Ishikawa (cell line): ENCODE measurements around the gene TRIO.

Experiments
- CEBPB ChIP-seq: IDR thresholded peaks from 2 replicates; pipeline ENCODE4 v1.6.1; 2012
- CREB1 ChIP-seq: IDR thresholded peaks from 2 replicates; pipeline ENCODE4 v1.6.1; 2012; ENCODE audit warnings: low read depth
- EGR1 ChIP-seq: IDR thresholded peaks from 2 replicates; pipeline ENCODE4 v1.6.1; 2012
- EP300 ChIP-seq: IDR thresholded peaks from 2 replicates; pipeline ENCODE4 v1.6.1; 2012; ENCODE audit warnings: borderline replicate concordance
- FOXM1 ChIP-seq: IDR thresholded peaks from 2 replicates; pipeline ENCODE4 v1.6.1; 2012; ENCODE audit warnings: low read depth, borderline replicate concordance
- NFIC ChIP-seq: IDR thresholded peaks from 2 replicates; pipeline ENCODE4 v1.6.1; 2012
- RAD21 ChIP-seq: IDR thresholded peaks from 2 replicates; pipeline ENCODE4 v1.6.1; 2012; ENCODE audit warnings: low read depth
- TAF1 ChIP-seq: IDR thresholded peaks from 2 replicates; pipeline ENCODE4 v1.6.1; 2012; ENCODE audit warnings: low read depth, mild to moderate bottlenecking
- TCF12 ChIP-seq: IDR thresholded peaks from 2 replicates; pipeline ENCODE4 v1.6.1; 2012; ENCODE audit warnings: low read depth
- TEAD4 ChIP-seq: IDR thresholded peaks from 2 replicates; pipeline ENCODE4 v1.6.1; 2012
- YY1 ChIP-seq: IDR thresholded peaks from 2 replicates; pipeline ENCODE4 v1.6.1; 2012; ENCODE audit warnings: low read depth
- ZBTB7A ChIP-seq: IDR thresholded peaks from 2 replicates; pipeline ENCODE4 v1.6.1; 2012; ENCODE audit warnings: low read depth
- TF ChIP-seq, protein P1 (sequence below): IDR thresholded peaks from 2 replicates; pipeline ENCODE4 v1.6.1; 2012; ENCODE audit warnings: low read depth, mild to moderate bottlenecking
- TF ChIP-seq, protein P2 (sequence below): IDR thresholded peaks from 2 replicates; pipeline ENCODE4 v1.6.1; 2012
- TF ChIP-seq, protein P3 (sequence below): IDR thresholded peaks from 2 replicates; pipeline ENCODE4 v1.6.1; 2012

TRIO gene

DNA sequence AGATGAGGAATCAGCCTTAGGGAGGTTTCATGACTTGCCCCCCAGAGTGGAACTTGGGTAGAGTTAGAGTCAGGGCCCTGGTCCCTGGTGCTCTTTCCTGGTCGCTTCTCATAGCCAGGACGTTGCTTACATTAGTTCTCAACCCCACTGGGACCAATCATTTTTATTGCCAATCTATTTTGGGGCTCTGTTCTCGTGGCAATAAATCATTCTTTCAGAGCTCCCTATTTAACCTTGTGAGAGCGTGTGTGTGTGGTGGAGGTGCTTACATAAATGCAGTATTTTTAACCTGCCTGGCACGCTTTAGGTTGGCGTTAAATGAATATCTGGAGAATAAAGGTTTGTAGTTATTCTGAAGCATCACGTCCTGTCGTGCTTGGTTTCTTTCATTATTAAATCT lies 4.1 kb downstream of the TRIO start:
- TF ChIP-seq CEBPB (no peak), NFIC (no peak), TCF12 (no peak), CREB1 (no peak), YY1 (no peak), ZBTB7A (no peak), RAD21 (no peak), FOXM1 (no peak), TAF1 (no peak), EP300 (no peak), EGR1 (no peak), TEAD4 (no peak)
- TF ChIP-seq, protein P1, sequence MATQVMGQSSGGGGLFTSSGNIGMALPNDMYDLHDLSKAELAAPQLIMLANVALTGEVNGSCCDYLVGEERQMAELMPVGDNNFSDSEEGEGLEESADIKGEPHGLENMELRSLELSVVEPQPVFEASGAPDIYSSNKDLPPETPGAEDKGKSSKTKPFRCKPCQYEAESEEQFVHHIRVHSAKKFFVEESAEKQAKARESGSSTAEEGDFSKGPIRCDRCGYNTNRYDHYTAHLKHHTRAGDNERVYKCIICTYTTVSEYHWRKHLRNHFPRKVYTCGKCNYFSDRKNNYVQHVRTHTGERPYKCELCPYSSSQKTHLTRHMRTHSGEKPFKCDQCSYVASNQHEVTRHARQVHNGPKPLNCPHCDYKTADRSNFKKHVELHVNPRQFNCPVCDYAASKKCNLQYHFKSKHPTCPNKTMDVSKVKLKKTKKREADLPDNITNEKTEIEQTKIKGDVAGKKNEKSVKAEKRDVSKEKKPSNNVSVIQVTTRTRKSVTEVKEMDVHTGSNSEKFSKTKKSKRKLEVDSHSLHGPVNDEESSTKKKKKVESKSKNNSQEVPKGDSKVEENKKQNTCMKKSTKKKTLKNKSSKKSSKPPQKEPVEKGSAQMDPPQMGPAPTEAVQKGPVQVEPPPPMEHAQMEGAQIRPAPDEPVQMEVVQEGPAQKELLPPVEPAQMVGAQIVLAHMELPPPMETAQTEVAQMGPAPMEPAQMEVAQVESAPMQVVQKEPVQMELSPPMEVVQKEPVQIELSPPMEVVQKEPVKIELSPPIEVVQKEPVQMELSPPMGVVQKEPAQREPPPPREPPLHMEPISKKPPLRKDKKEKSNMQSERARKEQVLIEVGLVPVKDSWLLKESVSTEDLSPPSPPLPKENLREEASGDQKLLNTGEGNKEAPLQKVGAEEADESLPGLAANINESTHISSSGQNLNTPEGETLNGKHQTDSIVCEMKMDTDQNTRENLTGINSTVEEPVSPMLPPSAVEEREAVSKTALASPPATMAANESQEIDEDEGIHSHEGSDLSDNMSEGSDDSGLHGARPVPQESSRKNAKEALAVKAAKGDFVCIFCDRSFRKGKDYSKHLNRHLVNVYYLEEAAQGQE: no peak
- TF ChIP-seq, protein P2, sequence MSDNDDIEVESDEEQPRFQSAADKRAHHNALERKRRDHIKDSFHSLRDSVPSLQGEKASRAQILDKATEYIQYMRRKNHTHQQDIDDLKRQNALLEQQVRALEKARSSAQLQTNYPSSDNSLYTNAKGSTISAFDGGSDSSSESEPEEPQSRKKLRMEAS: no peak
- TF ChIP-seq, protein P3, sequence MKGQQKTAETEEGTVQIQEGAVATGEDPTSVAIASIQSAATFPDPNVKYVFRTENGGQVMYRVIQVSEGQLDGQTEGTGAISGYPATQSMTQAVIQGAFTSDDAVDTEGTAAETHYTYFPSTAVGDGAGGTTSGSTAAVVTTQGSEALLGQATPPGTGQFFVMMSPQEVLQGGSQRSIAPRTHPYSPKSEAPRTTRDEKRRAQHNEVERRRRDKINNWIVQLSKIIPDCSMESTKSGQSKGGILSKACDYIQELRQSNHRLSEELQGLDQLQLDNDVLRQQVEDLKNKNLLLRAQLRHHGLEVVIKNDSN: no peak

GRCh38 chr5:14148483-14148882 lies 5.3 kb downstream of the TRIO start:
- TF ChIP-seq EP300 (no peak), TEAD4 (no peak), TAF1 (no peak), YY1 (no peak), CREB1 (no peak), ZBTB7A (no peak), FOXM1 (no peak), TCF12 (no peak), RAD21 (no peak), NFIC (no peak)
- TF ChIP-seq, protein P1: no peak
- TF ChIP-seq, protein P3: no peak
- TF ChIP-seq, protein P2: no peak

DNA sequence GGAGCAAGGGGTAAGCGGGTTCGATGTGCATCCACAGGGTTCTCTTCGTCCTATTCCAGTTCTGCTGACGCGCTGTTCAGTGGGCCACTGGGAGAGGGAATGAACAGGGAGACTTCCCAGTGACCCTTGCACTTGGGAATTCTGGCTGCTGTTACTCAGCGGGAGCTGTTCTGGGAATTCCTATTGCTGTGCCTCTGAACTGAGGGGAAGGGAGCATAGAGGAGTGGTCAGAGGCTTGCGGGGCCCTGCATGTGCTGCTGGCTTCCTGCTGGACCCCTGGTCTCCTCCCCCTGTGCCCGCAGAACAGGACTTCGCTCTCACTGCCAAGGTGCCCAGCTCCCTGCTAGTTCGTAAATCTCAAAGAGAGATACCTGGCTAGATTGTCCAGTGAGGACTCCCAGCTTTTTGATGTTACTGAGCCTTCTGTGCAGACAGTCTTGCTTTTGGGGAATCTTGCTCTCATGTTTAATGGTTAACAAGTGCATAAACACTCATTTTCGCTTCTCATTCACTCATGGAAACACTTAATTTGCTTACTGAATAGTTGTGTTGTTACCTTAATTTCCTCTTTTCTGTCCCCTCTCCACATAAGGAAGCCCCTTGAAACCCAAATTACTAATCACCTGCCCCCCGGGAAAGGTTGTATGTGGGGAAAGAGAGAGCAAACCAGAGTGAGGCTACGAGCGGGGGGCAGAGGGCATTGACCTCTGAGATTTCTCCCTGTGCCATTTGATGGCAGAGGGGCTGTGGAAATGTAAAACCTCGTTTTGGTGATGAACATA lies 5.9 kb downstream of the TRIO start:
- TF ChIP-seq TCF12 (no peak), FOXM1 (no peak), YY1 (no peak)

DNA sequence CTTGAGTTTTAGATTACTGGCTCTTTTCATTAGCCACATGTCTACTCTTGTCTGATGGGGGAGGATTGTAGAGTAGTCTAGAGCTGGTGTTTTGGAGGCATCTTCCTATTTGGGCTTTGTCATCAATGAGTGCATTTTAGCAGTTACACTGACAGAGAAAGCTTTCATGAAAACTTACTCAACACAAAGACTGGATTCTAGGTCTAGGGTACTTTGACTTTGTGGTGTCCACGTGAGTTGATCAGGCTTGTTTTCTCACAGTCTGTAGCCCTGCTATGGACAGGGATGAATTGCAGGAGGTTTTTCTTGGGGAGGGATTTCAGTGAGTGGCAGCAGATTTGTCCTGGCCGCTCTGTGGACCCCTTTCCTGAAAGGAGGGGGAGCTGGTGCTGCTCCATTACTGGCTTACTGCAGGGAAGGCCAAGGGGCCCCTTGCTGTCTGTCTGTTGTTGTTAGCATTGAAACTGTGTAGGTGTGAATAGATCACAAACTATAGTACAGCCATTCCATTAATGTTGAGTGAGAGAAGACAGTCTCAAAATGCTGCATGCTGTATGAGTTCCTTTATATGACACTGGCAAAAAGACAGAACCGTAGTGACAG lies 6.6 kb downstream of the TRIO start:
- no peak for TF ChIP-seq CEBPB
- TF ChIP-seq, protein P2: no peak
- TF ChIP-seq NFIC: no peak
- TF ChIP-seq, protein P1: no peak
